Mucosa of descending colon (tissue), 3 donors: Measurements from ENCODE around the gene STUM. TPM values are rescaled to one million over a fixed set of nuclear protein-coding genes. Genes with fewer than 3 reads are reported as not detected.
A peak's percentile ranks its signal among the peaks of the same experiment; 100 is the strongest.

Experiments used
- ATAC-seq: fragments of 200-7000 bp; cut with Tn5 transposase; one replicate; pipeline ENCODE4 v1.9.1; 2020; ENCODE audit warnings: mild to moderate bottlenecking, moderate library complexity
- DNase-seq, 3 donors: peaks; one replicate each; pipeline ENCODE4 v3.0.0-alpha.2; 2020
- H3K36me3 ChIP-seq: fragments of 200-600 bp; one replicate; pipeline ENCODE4 v1.8.0; 2021; ENCODE audit warnings: low read depth, mild to moderate bottlenecking
- H3K4me1 ChIP-seq: fragments of 200-600 bp; one replicate; pipeline ENCODE4 v1.8.0; 2021; ENCODE audit warnings: low read depth, mild to moderate bottlenecking
- H3K4me3 ChIP-seq: fragments of 200-600 bp; one replicate; pipeline ENCODE4 v1.8.0; 2021; ENCODE audit warnings: mild to moderate bottlenecking
- H3K9me3 ChIP-seq: fragments of 200-600 bp; one replicate; pipeline ENCODE4 v1.8.0; 2021; ENCODE audit warnings: mild to moderate bottlenecking
- intact Hi-C, 2 donors: fragments of 100-400 bp; cut with DNase I in 1 of 2; cut with micrococcal nuclease in 1 of 2; formaldehyde crosslinking; loops; one replicate each; pipeline versions ENCODE4 v1.11.0 to v1.11.1; 2022; cut with DNase I, micrococcal nuclease
- total RNA-seq, 3 donors: library from RNA; stranded (reverse); fragmentation: NEBNext Ultra II Directional in 2 of 3; extraction: Animal tissue kit (Norgen Biotek cat#: 25700) in 2 of 3; gene quantifications; one replicate each; pipeline versions ENCODE4 v1.2.1 to v1.2.4, GENCODE V29; 2021 to 2023
- TF ChIP-seq, protein P1 (sequence below): fragments of 200-600 bp; IDR thresholded peaks from one replicate; pipeline ENCODE4 v1.8.0; 2022; ENCODE audit warnings: antibody characterized with exemption, mild to moderate bottlenecking
- donor health status: DM: no; HTN: no; CAD: no; lungs with moderate emphysema.
- donor health status: DM: no; HTN: no; CAD: no.
- donor health status: DM: no; HTN: yes; CAD: no.

STUM gene
- total RNA-seq, 3 donors from 2014 or later, result 1.2 to 18.4 (median 4.9) TPM

- Histone ChIP-seq H3K4me3 (no peak overlapping the region), H3K36me3 (no peaks in the 10 kb centered on the region), H3K4me1 (peaks cover 5% of the 10 kb centered on the region), H3K9me3 (no peaks in the 10 kb centered on the region)
- peak in 2 of 3 donors; percentile 20 to 44 for DNase-seq
- no peak for ATAC-seq
- intact Hi-C loops, result no loop called here
- TF ChIP-seq, protein P1, sequence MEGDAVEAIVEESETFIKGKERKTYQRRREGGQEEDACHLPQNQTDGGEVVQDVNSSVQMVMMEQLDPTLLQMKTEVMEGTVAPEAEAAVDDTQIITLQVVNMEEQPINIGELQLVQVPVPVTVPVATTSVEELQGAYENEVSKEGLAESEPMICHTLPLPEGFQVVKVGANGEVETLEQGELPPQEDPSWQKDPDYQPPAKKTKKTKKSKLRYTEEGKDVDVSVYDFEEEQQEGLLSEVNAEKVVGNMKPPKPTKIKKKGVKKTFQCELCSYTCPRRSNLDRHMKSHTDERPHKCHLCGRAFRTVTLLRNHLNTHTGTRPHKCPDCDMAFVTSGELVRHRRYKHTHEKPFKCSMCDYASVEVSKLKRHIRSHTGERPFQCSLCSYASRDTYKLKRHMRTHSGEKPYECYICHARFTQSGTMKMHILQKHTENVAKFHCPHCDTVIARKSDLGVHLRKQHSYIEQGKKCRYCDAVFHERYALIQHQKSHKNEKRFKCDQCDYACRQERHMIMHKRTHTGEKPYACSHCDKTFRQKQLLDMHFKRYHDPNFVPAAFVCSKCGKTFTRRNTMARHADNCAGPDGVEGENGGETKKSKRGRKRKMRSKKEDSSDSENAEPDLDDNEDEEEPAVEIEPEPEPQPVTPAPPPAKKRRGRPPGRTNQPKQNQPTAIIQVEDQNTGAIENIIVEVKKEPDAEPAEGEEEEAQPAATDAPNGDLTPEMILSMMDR, result no peak
These were observed 92.0 kb downstream of the STUM start for GRCh38 chr1:226640321-226641136.

GRCh38 chr1:226641671-226642231 is 93.2 kb downstream of the STUM start:
- intact Hi-C loops, result no loop called here
- no peak overlapping the region for H3K4me3 ChIP-seq
- ATAC-seq (no peak), DNase-seq (peak in 2 of 3 donors; percentile 22 to 45)
- no peaks in the 10 kb centered on the region for H3K9me3 ChIP-seq
- TF ChIP-seq, protein P1, result no peak
- H3K4me1 ChIP-seq, result peaks cover 5% of the 10 kb centered on the region
- no peaks in the 10 kb centered on the region for H3K36me3 ChIP-seq

GRCh38 chr1:226642421-226642820 is 93.9 kb downstream of the STUM start:
- Histone ChIP-seq H3K4me1 (peaks cover 5% of the 10 kb centered on the region), H3K4me3 (no peak overlapping the region), H3K9me3 (no peaks in the 10 kb centered on the region), H3K36me3 (no peaks in the 10 kb centered on the region)
- ATAC-seq, result no peak
- intact Hi-C loops, result no loop called here
- TF ChIP-seq, protein P1, result no peak
- peak in 2 of 3 donors; percentile 20 to 30 for DNase-seq

DNA sequence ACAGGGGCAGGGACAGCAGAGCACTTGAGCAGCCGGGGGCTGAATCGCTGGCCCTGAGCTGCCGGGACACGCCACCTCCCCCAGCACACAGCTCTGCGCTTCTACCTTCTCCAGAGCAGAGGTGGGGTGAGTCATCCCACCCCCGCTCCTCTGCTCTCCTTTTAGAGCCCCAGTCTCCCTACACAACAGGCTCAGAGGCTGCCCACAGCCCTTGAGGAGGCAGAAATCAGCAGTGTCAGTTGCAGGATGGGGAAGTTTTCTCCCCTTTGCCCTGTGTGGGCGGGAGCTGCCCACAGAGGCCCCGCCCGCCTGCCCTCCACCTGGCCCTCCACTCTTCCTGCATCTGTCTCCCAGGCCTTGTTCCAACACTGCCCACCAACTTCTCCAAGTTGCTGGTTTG is 94.6 kb downstream of the STUM start:
- TF ChIP-seq, protein P1, result no peak
- ATAC-seq, result peak; percentile 74
- Histone ChIP-seq H3K4me3 (no peak overlapping the region), H3K4me1 (peaks cover 5% of the 10 kb centered on the region), H3K9me3 (no peaks in the 10 kb centered on the region), H3K36me3 (no peaks in the 10 kb centered on the region)
- DNase-seq, result peak in 2 of 3 donors; percentile 48 to 60
- intact Hi-C loops, result no loop called here

DNA sequence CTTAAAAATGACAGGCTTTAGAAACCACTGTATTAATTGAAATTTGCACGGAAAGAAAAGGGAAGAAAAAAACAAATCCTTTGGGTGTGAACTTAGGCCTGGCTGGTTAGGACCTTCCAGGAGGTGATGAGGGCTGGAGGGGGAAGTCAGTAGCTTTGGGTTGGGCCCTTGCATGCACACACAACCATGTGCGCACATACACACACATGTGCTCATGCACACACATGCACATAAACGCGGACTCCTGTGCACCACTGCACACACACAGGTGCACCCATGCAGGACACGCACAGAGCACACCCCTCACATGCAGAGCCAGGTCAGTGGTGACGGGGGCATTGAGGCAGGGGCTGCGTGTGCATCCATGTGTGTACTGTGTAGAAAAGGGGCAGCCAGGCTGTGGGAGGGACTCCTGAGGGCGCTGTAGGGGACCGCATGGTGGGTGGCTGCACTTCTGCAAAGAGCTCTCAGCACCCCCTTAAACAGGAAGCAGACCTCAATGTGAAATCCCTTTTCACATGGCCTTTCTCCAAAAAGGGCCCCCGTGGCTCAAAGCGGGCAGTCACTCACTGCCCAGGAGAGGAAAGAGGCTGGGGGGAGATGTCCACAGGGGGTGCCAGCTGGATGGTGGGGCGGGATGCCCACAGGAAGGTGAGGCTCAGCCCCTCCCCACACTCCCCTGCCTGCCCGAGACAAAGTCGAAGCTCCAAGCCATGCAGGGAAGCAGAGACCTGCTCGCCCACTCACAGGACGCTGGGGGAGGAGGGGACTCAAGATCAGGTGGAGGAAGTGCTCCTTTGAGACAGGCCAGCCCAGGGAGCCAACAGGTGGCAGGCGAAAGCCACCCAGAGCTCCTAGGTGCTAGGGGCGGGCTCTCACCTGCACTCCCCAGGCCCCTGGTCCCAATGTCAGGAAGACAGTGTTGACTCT is 95.3 kb downstream of the STUM start:
- TF ChIP-seq, protein P1, result no peak
- ATAC-seq (peak; percentile 53), DNase-seq (peak in 2 of 3 donors; percentile 41 to 70)
- intact Hi-C loops, result no loop called here
- Histone ChIP-seq H3K36me3 (no peaks in the 10 kb centered on the region), H3K4me1 (peaks cover 5% of the 10 kb centered on the region), H3K4me3 (no peak overlapping the region), H3K9me3 (no peaks in the 10 kb centered on the region)
